ENCODE measurements around the gene JAK3.

Gene JAK3

GRCh38 chr19:17796013-17796837 lies 51.6 kb downstream of the JAK3 start:
- H3K27ac ChIP-seq, result no peak overlapping the region
- TF ChIP-seq CTCF (conservative IDR thresholded peaks at IDR 0.05), result no peak

GRCh38 chr19:17795495-17795856 lies 52.3 kb downstream of the JAK3 start:
- H3K27ac ChIP-seq, result no peak overlapping the region
- TF ChIP-seq CTCF (conservative IDR thresholded peaks at IDR 0.05), result no peak

- no peak for TF ChIP-seq CTCF (conservative IDR thresholded peaks at IDR 0.05)
- H3K27ac ChIP-seq, result no peak within 1 kb of the TSS
Observed at GRCh38 chr19:17794731-17795494, 52.9 kb downstream of the JAK3 start, which contains the start of gene B3GNT3. Gene B3GNT3 (plus strand): TSS chr19:17795138. CDS start chr19:17807808, 12,670 bp downstream.

- TF ChIP-seq CTCF (conservative IDR thresholded peaks at IDR 0.05), result no peak
- no peak overlapping the region for H3K27ac ChIP-seq
Observed at GRCh38 chr19:17794412-17794730, 53.4 kb downstream of the JAK3 start.

- TF ChIP-seq CTCF (conservative IDR thresholded peaks at IDR 0.05), result no peak
Observed at GRCh38 chr19:17790059-17790780, 57.6 kb downstream of the JAK3 start.

GRCh38 chr19:17788632-17789031 lies 59.1 kb downstream of the JAK3 start:
- no peak for TF ChIP-seq CTCF (conservative IDR thresholded peaks at IDR 0.05)
- peak overlapping the region; percentile 52 for H3K27ac ChIP-seq

More at GRCh38 chr19:17790059-17790780, 57.6 kb downstream of the JAK3 start:
- peak overlapping the region; percentile 62 for H3K27ac ChIP-seq

Measured in VCaP (cell line).